CD8-positive, alpha-beta memory T cell (primary cell): ENCODE data around the gene DHFR2. TPM values are rescaled to one million over a fixed set of nuclear protein-coding genes. Genes with fewer than 3 reads are reported as not detected.

Experiments
- CTCF ChIA-PET: fragments of 350-600 bp; sonication (Branson Sonifier 250); formaldehyde crosslinking; loops from one replicate; lab custom pipeline; 2021; ENCODE audit warnings: antibody characterized with exemption; lab: Charles Lee
- POLR2A ChIA-PET: fragments of 350-600 bp; sonication (Branson Sonifier 250); formaldehyde crosslinking; loops from one replicate; lab custom pipeline; 2021; ENCODE audit warnings: antibody characterized with exemption; lab: Charles Lee
- DNase-seq, 5 donors: peaks; one replicate each; pipeline versions ENCODE4 v3.0.0 to v3.0.0-alpha.2; 2020 to 2022; ENCODE audit warnings: mixed read lengths in 1 of 5
- H3K27ac ChIP-seq: one replicate; pipeline ENCODE4 v1.7.0; 2013; ENCODE audit warnings: low read depth, mild to moderate bottlenecking, low read length, moderate library complexity
- H3K27me3 ChIP-seq: 2 replicates; pipeline ENCODE4 v1.7.0; 2013; ENCODE audit warnings: low read length, mild to moderate bottlenecking; ENCODE audit not compliant: insufficient read depth, poor library complexity, severe bottlenecking
- H3K36me3 ChIP-seq: 2 replicates; pipeline ENCODE4 v1.7.0; 2013; ENCODE audit warnings: mild to moderate bottlenecking, low read length, moderate library complexity; ENCODE audit not compliant: insufficient read depth
- H3K4me1 ChIP-seq: 2 replicates; pipeline ENCODE4 v1.7.0; 2013; ENCODE audit warnings: mild to moderate bottlenecking, low read length, moderate library complexity; ENCODE audit not compliant: insufficient read depth
- H3K4me3 ChIP-seq: 2 replicates; pipeline ENCODE4 v1.7.0; 2013; ENCODE audit warnings: mild to moderate bottlenecking, low read length
- H3K9me3 ChIP-seq: 2 replicates; pipeline ENCODE4 v1.7.0; 2013; ENCODE audit warnings: mild to moderate bottlenecking, low read length
- H3K27ac Mint-ChIP-seq, 8 donors: one replicate each; pipeline ENCODE4 v1.8.0; 2020 to 2021; ENCODE audit warnings: mixed read lengths in 8 of 8, mild to moderate bottlenecking in 6 of 8, inconsistent platforms in 3 of 8, moderate library complexity in 3 of 8
- H3K27me3 Mint-ChIP-seq, 2 donors: one replicate each; pipeline ENCODE4 v1.8.0; 2020 to 2021; ENCODE audit warnings: mixed read lengths in 2 of 2, mild to moderate bottlenecking in 1 of 2, moderate library complexity in 1 of 2
- H3K36me3 Mint-ChIP-seq, 3 donors: one replicate each; pipeline ENCODE4 v1.8.0; 2020 to 2021; ENCODE audit warnings: mixed read lengths in 3 of 3, inconsistent platforms in 1 of 3, mild to moderate bottlenecking in 1 of 3
- H3K4me1 Mint-ChIP-seq, 3 donors: one replicate each; pipeline ENCODE4 v1.8.0; 2020 to 2021; ENCODE audit warnings: mixed read lengths in 3 of 3, inconsistent platforms in 1 of 3, mild to moderate bottlenecking in 1 of 3
- H3K4me3 Mint-ChIP-seq, 7 donors: one replicate each; pipeline ENCODE4 v1.8.0; 2020 to 2021; ENCODE audit warnings: mixed read lengths in 7 of 7, mild to moderate bottlenecking in 6 of 7, moderate library complexity in 4 of 7, inconsistent platforms in 2 of 7
- H3K9me3 Mint-ChIP-seq, 5 donors: one replicate each; pipeline ENCODE4 v1.8.0; 2020 to 2022; ENCODE audit warnings: mixed read lengths in 5 of 5, mild to moderate bottlenecking in 3 of 5, moderate library complexity in 2 of 5, inconsistent platforms in 1 of 5
- polyA plus RNA-seq: library from polyadenylated mRNA; unstranded; fragments of 300-500 nt; fragmentation: Illumina TruSeq; gene quantifications from one replicate; pipeline ENCODE4 v1.2.3, GENCODE V29; 2021
- total RNA-seq, 2 experiments: library from RNA; stranded (reverse); gene quantifications; one replicate each; pipeline ENCODE4 v1.2.3, GENCODE V29; 2021

The DHFR2 gene
- total and polyA plus RNA-seq, 3 experiments from 2014 or later = 5.9 to 7.9 (median 6.9) TPM

DNA sequence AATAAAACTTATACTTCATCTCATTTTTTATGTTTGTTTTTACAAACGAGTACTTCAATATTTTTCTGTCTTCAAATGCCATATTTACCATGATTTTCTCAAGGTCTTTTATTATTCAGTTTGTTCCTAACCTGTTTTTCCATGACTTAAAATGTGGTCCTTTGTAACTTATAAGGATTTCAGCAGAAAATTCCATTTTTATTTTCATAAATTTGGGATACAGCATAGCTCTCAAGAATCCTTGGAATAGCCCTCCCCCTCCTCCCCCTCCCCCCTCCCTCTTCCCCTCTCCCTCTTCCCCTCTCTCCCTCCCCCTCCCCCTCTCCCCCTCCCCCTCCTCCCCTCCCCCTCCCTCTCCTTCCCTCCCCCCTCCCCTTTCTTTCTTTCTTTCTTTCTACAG, 19.4 kb downstream of the DHFR2 start:
- ChIA-PET POLR2A (no interaction called here), CTCF (no interaction called here)
- Mint-ChIP-seq H3K9me3 (no peaks in the 10 kb centered on the region), H3K27ac (no peak overlapping the region), H3K4me1 (peaks cover 0 to 2% (median 0%) of the 10 kb centered on the region in 3 donors), H3K36me3 (peaks cover 0 to 15% (median 2%) of the 10 kb centered on the region in 3 donors), H3K27me3 (no peaks in the 10 kb centered on the region), H3K4me3 (no peak overlapping the region)
- Histone ChIP-seq H3K36me3 (no peaks in the 10 kb centered on the region), H3K9me3 (no peaks in the 10 kb centered on the region), H3K4me3 (no peak overlapping the region), H3K27ac (no peak overlapping the region), H3K4me1 (no peaks in the 10 kb centered on the region), H3K27me3 (no peaks in the 10 kb centered on the region)
- no peak for DNase-seq

DNA sequence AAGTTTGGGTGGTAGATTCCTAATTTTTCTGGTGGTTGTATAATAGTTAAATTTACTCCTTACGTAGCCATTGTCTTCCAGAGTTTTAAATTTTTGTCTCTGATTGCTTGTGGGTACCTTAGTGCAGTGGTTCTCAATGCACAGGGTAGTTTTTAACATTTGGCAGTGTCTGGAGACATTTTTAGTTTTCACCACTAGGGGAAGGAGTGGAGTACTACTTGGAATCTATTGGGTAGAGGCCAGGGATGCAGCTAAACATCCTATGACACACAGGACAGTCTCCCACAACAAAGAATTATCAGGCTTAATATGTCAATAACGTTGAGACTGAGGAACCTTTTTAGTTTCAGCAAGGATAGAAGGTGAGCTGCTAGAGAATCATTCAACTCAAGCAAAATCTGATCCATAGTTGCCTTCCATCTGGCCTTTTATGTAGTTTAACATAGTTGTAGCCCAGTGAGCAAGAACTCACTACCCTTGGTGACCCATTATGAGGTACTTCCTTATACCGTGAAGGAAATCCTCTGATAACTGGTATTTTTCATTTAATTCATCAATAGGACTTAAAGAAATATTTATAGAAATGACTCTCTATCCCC, 25.7 kb downstream of the DHFR2 start:
- peaks cover 2 to 7% (median 3%) of the 10 kb centered on the region in 3 donors for H3K36me3 Mint-ChIP-seq
- H3K27me3 ChIP-seq = no peaks in the 10 kb centered on the region
- POLR2A ChIA-PET = no interaction called here

DNA sequence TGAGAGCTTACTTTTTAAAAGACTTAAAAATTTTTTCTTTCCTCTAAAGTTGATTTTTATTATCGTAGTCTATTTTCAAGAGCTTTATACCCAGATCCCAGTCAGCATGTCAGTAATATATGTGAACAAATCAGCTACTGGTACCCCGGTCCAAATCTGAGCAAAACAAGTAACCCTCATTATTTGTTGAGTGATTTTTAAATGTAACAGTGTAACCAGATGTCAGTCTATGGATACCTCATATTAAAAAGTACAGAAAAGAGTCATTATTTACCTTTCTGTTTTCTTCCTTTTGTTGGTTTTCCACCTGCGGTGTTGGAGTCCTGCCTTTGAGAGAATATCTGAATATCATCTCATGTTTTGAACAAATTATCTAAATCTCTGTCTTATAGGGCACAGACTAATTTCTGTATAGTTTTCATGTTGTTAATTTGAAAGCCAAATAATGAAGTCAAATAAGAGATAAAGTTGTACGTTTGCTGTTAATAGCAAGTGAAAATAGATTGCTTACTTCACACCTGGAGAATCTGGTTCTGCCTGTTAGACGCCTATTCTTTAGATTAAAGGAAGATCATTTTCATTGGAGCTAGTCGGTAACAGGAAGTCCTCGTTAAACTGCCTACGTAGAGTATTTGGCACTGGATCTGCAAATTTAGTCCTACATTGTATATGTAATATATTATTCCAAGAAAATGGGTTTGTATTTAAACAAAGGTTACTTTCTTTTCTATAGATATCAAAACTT, 34.5 kb downstream of the DHFR2 start, which contains the start of gene STX19:
Gene STX19 (minus strand): TSS at position 505 of the 745 bp plus-strand sequence. CDS start 13,328 bp downstream, outside the sequence.
- H3K9me3 ChIP-seq = no peaks in the 10 kb centered on the region
- no peak within 1 kb of the TSS for H3K27ac ChIP-seq
- H3K4me3 ChIP-seq = no peak within 1 kb of the TSS
- Mint-ChIP-seq H3K36me3 (peaks cover 0 to 7% (median 1%) of the 10 kb centered on the region in 3 donors), H3K4me1 (no peaks in the 10 kb centered on the region), H3K27me3 (no peaks in the 10 kb centered on the region), H3K27ac (no peak within 1 kb of the TSS), H3K4me3 (no peak within 1 kb of the TSS), H3K9me3 (no peaks in the 10 kb centered on the region)
- ChIA-PET CTCF (interaction anchor here (1.8 kb wide), 1 partner anchor 41 kb away, joined by 4 read pairs; no protein-coding TSS in a partner anchor), POLR2A (no interaction called here)
- DNase-seq = no peak
- no peaks in the 10 kb centered on the region for H3K4me1 ChIP-seq
- no peaks in the 10 kb centered on the region for H3K27me3 ChIP-seq
- no peaks in the 10 kb centered on the region for H3K36me3 ChIP-seq

More for the DNA sequence above, 25.7 kb downstream of the DHFR2 start:
- Histone ChIP-seq H3K27ac (no peak overlapping the region), H3K4me1 (no peaks in the 10 kb centered on the region), H3K9me3 (no peaks in the 10 kb centered on the region), H3K4me3 (no peak overlapping the region), H3K36me3 (no peaks in the 10 kb centered on the region)
- no peak for DNase-seq
- Mint-ChIP-seq H3K27me3 (no peaks in the 10 kb centered on the region), H3K9me3 (no peaks in the 10 kb centered on the region), H3K27ac (no peak overlapping the region), H3K4me3 (no peak overlapping the region), H3K4me1 (no peaks in the 10 kb centered on the region)
- CTCF ChIA-PET = no interaction called here

DNA sequence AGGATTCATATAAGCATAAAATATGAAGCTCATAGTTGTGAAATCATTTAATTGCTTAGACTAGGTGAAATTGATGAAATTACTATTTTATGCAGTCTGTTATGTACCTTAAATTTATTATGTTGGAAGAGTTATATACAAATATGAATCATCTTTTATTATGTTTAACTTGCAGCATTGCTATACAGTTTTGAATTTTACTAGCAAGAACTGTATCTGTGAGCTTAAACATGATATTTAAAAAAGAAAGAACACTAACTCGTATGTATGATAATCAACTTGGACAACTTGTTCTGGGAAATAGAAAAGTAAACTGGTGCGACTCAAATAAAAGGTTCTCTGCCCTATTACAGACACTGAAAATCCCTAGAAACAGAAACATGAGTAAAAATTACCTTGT, 36.1 kb downstream of the DHFR2 start:
- no peaks in the 10 kb centered on the region for H3K27me3 ChIP-seq
- H3K4me1 Mint-ChIP-seq = no peaks in the 10 kb centered on the region
- ChIA-PET POLR2A (no interaction called here), CTCF (interaction anchor here (1.4 kb wide), 1 partner anchor 9 kb away, joined by 3 read pairs; no protein-coding TSS in a partner anchor)
- H3K4me1 ChIP-seq = no peaks in the 10 kb centered on the region
- no peaks in the 10 kb centered on the region for H3K36me3 ChIP-seq
- no peak overlapping the region for H3K27ac Mint-ChIP-seq
- H3K27me3 Mint-ChIP-seq = no peaks in the 10 kb centered on the region
- no peak for DNase-seq
- H3K9me3 ChIP-seq = no peaks in the 10 kb centered on the region
- no peak overlapping the region for H3K27ac ChIP-seq
- no peaks in the 10 kb centered on the region for H3K9me3 Mint-ChIP-seq
- no peak overlapping the region for H3K4me3 ChIP-seq
- H3K4me3 Mint-ChIP-seq = no peak overlapping the region
- H3K36me3 Mint-ChIP-seq = peaks cover 0 to 1% (median under 1%) of the 10 kb centered on the region in 3 donors

DNA sequence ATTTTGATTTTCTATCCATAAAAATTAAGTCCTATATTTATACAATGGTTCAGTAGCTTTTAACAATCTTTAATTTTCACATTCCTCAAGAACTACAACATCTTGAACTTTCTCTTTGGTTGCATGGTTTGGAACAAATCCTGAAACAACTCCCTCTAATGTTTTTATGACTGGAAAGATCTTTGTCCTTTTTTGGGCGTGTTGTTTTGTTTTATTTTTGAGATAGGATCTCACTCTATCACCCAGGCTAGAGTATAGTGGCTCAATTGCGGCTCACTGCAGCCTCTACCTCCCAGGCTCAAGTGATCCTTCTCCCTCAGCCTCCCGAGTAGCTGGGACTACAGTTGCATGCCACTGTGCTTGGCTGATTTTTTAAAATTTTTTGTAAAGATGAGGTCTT, 38.3 kb downstream of the DHFR2 start:
- H3K4me1 Mint-ChIP-seq = no peaks in the 10 kb centered on the region
- H3K27ac Mint-ChIP-seq = no peak overlapping the region
- no peak overlapping the region for H3K4me3 Mint-ChIP-seq
- Histone ChIP-seq H3K9me3 (no peaks in the 10 kb centered on the region), H3K27me3 (no peaks in the 10 kb centered on the region), H3K4me3 (no peak overlapping the region), H3K27ac (no peak overlapping the region), H3K4me1 (no peaks in the 10 kb centered on the region), H3K36me3 (no peaks in the 10 kb centered on the region)
- H3K27me3 Mint-ChIP-seq = no peaks in the 10 kb centered on the region
- no peaks in the 10 kb centered on the region for H3K36me3 Mint-ChIP-seq
- ChIA-PET CTCF (no interaction called here), POLR2A (no interaction called here)
- no peak for DNase-seq
- H3K9me3 Mint-ChIP-seq = no peaks in the 10 kb centered on the region

DNA sequence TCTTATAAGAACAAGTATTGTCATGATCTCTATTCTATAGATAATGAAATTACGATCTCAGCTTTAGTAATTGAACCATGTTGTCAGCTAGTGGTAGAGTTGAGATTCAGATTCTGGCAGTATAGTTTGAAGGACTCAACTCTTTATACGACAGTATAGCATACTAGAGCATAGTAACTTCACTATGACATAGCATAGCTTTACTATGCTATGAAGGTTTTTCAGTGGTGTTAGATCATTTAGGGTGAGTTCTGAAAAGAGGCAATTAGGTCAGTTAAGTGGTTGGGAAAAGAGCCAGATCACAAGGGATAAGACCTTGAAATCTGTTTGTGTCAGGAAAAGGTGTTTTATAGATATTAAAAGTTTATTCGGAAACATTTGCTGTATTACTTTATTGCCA, 42.4 kb downstream of the DHFR2 start:
- Mint-ChIP-seq H3K27ac (no peak overlapping the region), H3K27me3 (no peaks in the 10 kb centered on the region), H3K4me1 (no peaks in the 10 kb centered on the region), H3K36me3 (peaks cover 0 to 2% (median 0%) of the 10 kb centered on the region in 3 donors), H3K9me3 (no peaks in the 10 kb centered on the region), H3K4me3 (no peak overlapping the region)
- H3K36me3 ChIP-seq = no peaks in the 10 kb centered on the region
- POLR2A ChIA-PET = no interaction called here
- no peak for DNase-seq
- no peak overlapping the region for H3K27ac ChIP-seq
- H3K4me1 ChIP-seq = no peaks in the 10 kb centered on the region
- no peaks in the 10 kb centered on the region for H3K27me3 ChIP-seq
- no peak overlapping the region for H3K4me3 ChIP-seq
- CTCF ChIA-PET = no interaction called here
- no peaks in the 10 kb centered on the region for H3K9me3 ChIP-seq

DNA sequence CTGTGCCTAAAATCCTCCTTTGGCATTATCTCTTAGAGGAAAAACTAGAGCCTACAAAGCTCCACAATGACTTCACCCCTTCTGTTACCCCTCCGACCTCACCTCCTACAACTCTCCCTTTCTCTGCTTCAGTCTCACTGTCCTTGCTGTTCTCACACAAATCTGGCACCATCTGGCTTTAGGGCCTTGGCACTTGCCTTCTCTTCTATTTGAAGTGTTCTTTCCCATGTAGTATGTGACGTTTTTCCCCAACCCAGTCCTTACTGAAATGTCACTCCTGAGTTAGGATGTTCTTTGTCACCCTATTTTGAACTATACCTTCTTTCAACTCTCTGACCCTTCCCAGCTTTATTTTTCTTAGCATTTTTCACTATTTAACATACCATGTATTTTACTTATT, 43.1 kb downstream of the DHFR2 start:
- Histone ChIP-seq H3K4me3 (no peak overlapping the region), H3K4me1 (no peaks in the 10 kb centered on the region), H3K36me3 (no peaks in the 10 kb centered on the region), H3K27me3 (no peaks in the 10 kb centered on the region), H3K27ac (no peak overlapping the region), H3K9me3 (no peaks in the 10 kb centered on the region)
- Mint-ChIP-seq H3K9me3 (no peaks in the 10 kb centered on the region), H3K36me3 (peaks cover 0 to 3% (median 2%) of the 10 kb centered on the region in 3 donors), H3K4me1 (no peaks in the 10 kb centered on the region), H3K27me3 (no peaks in the 10 kb centered on the region), H3K4me3 (no peak overlapping the region), H3K27ac (no peak overlapping the region)
- no peak for DNase-seq
- POLR2A ChIA-PET = no interaction called here
- CTCF ChIA-PET = no interaction called here

DNA sequence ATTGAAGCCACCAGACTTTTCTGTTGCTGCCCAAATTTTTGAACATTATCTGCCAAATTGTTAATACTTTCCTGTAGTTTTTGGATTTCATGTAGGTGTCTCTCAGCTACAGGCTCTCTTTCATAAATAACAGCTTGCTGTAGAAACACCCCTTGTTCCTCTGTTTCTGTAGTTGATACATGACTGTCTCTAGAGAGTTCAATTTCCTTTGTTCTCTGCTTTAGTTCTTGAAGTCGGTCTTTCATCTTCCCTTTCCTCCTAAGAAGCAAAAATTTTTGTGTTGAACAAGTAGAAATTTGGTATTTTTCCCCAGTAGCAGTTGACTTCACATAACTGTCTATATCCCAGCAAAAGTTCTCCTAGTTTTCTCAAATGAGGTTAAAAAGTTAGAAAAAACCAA, 47.7 kb downstream of the DHFR2 start:
- H3K36me3 Mint-ChIP-seq = peaks cover 0 to 9% (median 3%) of the 10 kb centered on the region in 3 donors
- H3K4me3 Mint-ChIP-seq = no peak overlapping the region

More for the DNA sequence above, 47.7 kb downstream of the DHFR2 start:
- Mint-ChIP-seq H3K9me3 (no peaks in the 10 kb centered on the region), H3K27ac (no peak overlapping the region), H3K4me1 (peaks cover 3 to 8% (median 6%) of the 10 kb centered on the region in 3 donors), H3K27me3 (no peaks in the 10 kb centered on the region)
- Histone ChIP-seq H3K4me1 (no peaks in the 10 kb centered on the region), H3K4me3 (no peak overlapping the region), H3K9me3 (no peaks in the 10 kb centered on the region), H3K36me3 (no peaks in the 10 kb centered on the region), H3K27me3 (no peaks in the 10 kb centered on the region), H3K27ac (no peak overlapping the region)
- DNase-seq = no peak
- CTCF ChIA-PET = no interaction called here
- POLR2A ChIA-PET = no interaction called here
